HG03159 (cell line): ENCODE results near the gene OSBPL9.
A peak's percentile ranks its signal among the peaks of the same experiment; 100 is the strongest.

Experiments used
- ATAC-seq: cut with Tn5 transposase; IDR thresholded peaks from one replicate; pipeline ENCODE4 v1.9.1; 2021; ENCODE audit warnings: mild to moderate bottlenecking, moderate library complexity; ENCODE audit not compliant: unreplicated experiment

The OSBPL9 gene

GRCh38 chr1:51616903-51617708 is at the start of gene OSBPL9:
Gene OSBPL9 (plus strand): TSS chr1:51617092. CDS start chr1:51617111, 19 bp downstream.
- peak; percentile 92 for ATAC-seq

- ATAC-seq: no peak
Observed at GRCh38 chr1:51567653-51568052, 49.2 kb upstream of the OSBPL9 start.

- no peak for ATAC-seq
Observed at GRCh38 chr1:51568231-51568935, 48.5 kb upstream of the OSBPL9 start.

GRCh38 chr1:51569284-51570062 is 47.4 kb upstream of the OSBPL9 start:
- ATAC-seq: peak; percentile 82

GRCh38 chr1:51570063-51570710 is 46.7 kb upstream of the OSBPL9 start:
- peak; percentile 40 for ATAC-seq

GRCh38 chr1:51572365-51572764 is 44.5 kb upstream of the OSBPL9 start:
- no peak for ATAC-seq

GRCh38 chr1:51574796-51575195 is 42.1 kb upstream of the OSBPL9 start:
- ATAC-seq: no peak

GRCh38 chr1:51575406-51576084 is 41.3 kb upstream of the OSBPL9 start:
- no peak for ATAC-seq

- no peak for ATAC-seq
Observed at GRCh38 chr1:51576085-51576444, 40.8 kb upstream of the OSBPL9 start.

GRCh38 chr1:51576923-51577322 is 40.0 kb upstream of the OSBPL9 start:
- no peak for ATAC-seq

GRCh38 chr1:51578383-51579109 is 38.3 kb upstream of the OSBPL9 start:
- peak; percentile 86 for ATAC-seq

GRCh38 chr1:51581238-51581637 is 35.7 kb upstream of the OSBPL9 start:
- ATAC-seq: no peak

GRCh38 chr1:51583532-51583931 is 33.4 kb upstream of the OSBPL9 start:
- ATAC-seq: no peak

GRCh38 chr1:51584021-51584420 is 32.9 kb upstream of the OSBPL9 start:
- ATAC-seq: no peak

GRCh38 chr1:51592711-51593110 is 24.2 kb upstream of the OSBPL9 start:
- ATAC-seq: no peak

- ATAC-seq: no peak
Observed at GRCh38 chr1:51594716-51595115, 22.2 kb upstream of the OSBPL9 start.

GRCh38 chr1:51600529-51600928 is 16.4 kb upstream of the OSBPL9 start:
- ATAC-seq: no peak

GRCh38 chr1:51600965-51601364 is 15.9 kb upstream of the OSBPL9 start:
- ATAC-seq: no peak

- ATAC-seq: no peak
Observed at GRCh38 chr1:51605961-51606723, 10.8 kb upstream of the OSBPL9 start.
